IPS-11a (cell line): Measurements from ENCODE around the gene SAT1.

ENCODE experiments used
- H3K4me3 ChIP-seq: one replicate; pipeline ENCODE4 v1.5.1; 2013; ENCODE audit warnings: low read depth, low read length, control low read depth

SAT1 gene

GRCh38 chrX:23773601-23774175 lies 9.3 kb upstream of the SAT1 start:
- no peak overlapping the region for H3K4me3 ChIP-seq

DNA sequence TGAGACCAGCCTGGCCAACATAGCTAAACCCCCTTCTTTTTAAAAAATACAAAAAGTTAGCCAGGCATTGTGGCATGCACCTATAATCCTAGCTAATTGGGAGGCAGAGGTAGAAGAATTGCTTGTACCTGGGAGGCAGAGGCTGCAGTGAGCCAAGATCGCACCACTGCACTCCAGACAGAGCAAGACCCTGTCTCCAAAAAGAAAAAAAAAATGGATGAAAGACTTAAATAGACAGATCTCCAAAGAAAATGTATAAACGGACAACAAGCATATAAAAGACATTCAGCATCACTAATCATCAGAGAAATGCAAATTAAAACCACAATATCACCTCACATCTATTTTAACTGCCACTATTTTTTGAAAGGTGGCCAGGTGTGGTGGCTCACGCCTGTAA lies 6.6 kb upstream of the SAT1 start:
- no peak overlapping the region for H3K4me3 ChIP-seq

- no peak overlapping the region for H3K4me3 ChIP-seq
Measured at GRCh38 chrX:23779025-23779424, 3.9 kb upstream of the SAT1 start.

GRCh38 chrX:23782455-23782854 lies 518 bp upstream of the SAT1 start:
- no peak overlapping the region for H3K4me3 ChIP-seq

- peak overlapping the region; percentile 50 for H3K4me3 ChIP-seq
Measured at GRCh38 chrX:23783589-23784469, 856 bp downstream of the SAT1 start.

- no peak overlapping the region for H3K4me3 ChIP-seq
Measured at GRCh38 chrX:23784470-23785331, 1.7 kb downstream of the SAT1 start.

DNA sequence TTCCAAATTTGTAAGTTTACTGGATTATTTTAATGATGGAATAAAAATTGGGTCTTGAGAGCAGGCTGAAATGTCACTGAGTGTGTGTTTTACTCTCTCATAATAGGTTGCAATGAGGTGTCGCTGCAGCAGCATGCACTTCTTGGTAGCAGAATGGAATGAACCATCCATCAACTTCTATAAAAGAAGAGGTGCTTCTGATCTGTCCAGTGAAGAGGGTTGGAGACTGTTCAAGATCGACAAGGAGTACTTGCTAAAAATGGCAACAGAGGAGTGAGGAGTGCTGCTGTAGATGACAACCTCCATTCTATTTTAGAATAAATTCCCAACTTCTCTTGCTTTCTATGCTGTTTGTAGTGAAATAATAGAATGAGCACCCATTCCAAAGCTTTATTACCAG lies 2.6 kb downstream of the SAT1 start:
- no peak overlapping the region for H3K4me3 ChIP-seq

GRCh38 chrX:23786268-23786815 lies 3.4 kb downstream of the SAT1 start:
- H3K4me3 ChIP-seq: no peak overlapping the region

- H3K4me3 ChIP-seq: no peak overlapping the region
Measured at GRCh38 chrX:23787745-23788118, 4.8 kb downstream of the SAT1 start.

DNA sequence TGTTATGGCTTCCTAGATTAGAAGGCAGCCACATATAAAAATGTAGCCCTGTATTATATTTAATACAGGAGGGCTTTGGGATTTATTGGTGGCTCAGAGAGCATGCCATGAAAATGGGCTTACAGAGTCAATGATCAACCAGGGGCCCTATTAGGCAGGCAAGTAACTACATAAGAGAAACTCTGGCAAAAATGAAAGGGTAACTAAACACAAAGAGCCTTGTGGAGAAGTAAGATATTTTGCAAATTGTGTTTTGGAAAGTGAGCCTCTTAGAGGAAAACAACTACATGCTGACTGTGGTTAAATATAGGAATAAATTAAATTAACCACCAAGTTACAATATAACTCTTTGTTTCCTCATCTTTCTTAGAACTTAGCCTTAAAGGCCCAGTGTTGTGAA lies 5.5 kb downstream of the SAT1 start:
- no peak overlapping the region for H3K4me3 ChIP-seq

- H3K4me3 ChIP-seq: no peak overlapping the region
Measured at GRCh38 chrX:23788946-23789345, 6.0 kb downstream of the SAT1 start.

DNA sequence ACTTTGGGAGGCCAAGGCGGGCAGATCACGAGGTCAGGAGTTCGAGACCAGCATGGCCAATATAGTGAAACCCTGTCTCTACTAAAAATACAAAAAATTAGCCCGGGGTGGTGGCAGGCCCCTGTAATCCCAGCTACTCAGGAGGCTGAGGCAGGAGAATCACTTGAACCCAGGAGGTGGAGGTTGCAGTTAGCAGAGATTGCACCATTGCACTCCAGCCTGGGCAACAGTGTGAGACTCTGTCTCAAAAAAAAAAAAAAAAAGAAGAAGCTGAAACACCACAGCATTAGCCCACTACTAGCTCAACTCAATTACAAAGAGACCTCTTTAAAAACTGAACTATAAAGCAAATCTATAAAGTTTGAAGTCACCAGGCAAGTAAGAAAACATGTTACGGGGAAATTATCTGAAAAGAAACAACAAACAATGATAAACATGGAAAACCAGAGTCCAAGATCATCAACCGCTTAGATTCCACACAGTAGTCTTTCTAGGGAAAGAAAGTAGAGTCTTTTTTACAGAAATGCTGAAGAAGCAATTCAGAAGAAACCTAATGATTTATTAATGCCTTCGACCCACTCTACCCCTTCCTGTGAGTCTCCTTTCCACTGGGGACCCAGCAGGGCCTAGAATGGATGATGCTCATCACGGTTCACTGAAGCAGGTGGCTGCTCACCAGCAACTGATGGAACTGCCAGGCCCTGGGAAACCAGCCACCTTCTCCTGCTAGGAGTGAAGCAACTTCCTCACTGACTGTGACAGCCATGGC lies 6.6 kb downstream of the SAT1 start:
- H3K4me3 ChIP-seq: no peak overlapping the region

DNA sequence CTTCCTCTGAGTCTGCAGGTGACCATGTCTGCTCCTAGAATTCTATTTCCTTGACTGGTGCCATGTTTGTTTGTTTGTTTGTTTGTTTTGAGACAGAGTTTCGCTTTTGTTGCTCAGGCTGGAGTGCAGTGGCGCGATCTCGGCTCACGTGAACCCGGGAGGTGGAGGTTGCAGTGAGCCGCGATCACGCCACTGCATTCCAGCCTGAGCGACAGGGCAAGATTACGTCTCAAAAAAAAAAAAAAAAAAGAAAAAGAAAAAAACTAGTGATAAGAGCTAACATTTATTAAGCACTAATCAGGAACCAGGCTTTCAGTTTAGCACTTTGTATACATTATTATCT lies 7.2 kb downstream of the SAT1 start:
- H3K4me3 ChIP-seq: no peak overlapping the region

GRCh38 chrX:23792861-23793553 lies 10.0 kb downstream of the SAT1 start:
- no peak overlapping the region for H3K4me3 ChIP-seq

GRCh38 chrX:23795221-23795620 lies 12.2 kb downstream of the SAT1 start:
- no peak overlapping the region for H3K4me3 ChIP-seq

- no peak overlapping the region for H3K4me3 ChIP-seq
Measured at GRCh38 chrX:23797371-23798128, 14.6 kb downstream of the SAT1 start.

DNA sequence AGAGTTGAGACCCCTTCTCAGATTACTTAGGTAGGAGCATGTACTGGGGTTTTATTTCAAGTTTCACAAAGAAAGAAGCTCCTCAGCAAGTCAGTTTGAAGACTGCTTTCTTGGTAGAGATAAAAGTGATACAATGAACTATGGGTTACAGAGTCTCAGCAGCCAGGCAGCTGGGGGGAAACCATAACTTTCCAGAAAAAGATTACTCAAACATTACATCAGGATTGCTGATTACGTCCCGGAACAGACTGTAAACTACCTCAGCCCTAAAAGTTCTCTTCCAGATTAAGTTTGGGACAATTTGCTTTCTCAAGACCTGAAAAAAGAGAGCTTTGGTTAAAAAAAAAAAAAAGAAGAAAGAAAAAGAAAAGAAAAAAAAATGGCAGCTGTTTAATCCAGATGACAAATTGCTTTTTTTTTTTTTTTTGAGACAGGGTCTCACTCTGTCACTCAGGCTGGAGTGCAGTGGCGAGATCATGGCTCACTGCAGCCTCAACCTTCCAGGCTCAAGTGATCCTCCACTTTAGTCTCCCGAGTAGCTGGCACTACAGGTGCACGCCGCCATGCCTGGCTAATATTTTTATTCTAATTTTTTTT lies 16.6 kb downstream of the SAT1 start:
- H3K4me3 ChIP-seq: no peak overlapping the region

DNA sequence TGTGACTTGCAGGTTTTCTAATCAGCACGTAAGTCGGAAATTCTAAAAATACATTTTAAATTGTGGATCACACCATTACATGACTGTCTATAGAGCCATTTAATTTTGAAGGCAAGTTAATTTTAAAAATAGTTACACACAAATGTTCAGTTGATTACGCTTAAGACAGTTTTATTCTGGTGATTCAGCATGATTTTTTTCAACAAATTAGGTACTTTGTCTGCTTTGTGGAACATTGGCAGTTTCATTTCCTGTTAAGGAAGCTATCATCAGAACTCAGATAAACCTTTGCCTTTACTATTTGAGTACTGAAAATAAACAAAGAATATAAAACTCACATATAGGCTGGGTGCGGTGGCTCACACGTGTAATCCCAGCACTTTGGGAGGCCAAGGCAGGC lies 19.5 kb downstream of the SAT1 start:
- H3K4me3 ChIP-seq: no peak overlapping the region

DNA sequence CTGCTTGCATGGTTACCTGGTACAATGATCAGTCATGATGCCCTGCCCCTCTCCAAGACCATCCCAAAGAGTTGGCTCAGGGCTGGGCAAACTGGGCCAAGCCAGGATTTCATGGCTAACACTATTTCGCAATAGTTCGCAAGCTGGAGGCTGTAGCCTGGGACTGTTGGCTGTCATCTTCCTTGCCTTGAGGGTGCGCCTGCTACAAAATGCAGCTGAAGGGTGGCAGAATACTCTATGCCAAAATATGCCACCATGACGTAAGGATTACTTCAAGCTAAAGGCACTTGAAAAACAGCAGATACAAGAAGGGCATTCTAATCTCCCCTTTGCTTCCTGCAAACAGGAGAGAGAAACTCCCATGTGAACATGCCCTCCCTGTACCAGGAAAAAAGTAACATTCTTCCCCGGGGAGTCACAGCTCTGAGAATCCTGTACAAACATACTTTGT lies 21.0 kb downstream of the SAT1 start:
- H3K4me3 ChIP-seq: no peak overlapping the region
